ENCODE results near the gene LST1. TPM values are rescaled to one million over a fixed set of nuclear protein-coding genes. Genes with fewer than 3 reads are reported as not detected.

LST1 gene
- total RNA-seq, 1 experiment from 2014 or later, result 0.69 TPM

- ChIA-PET POLR2A (interaction anchor here (1.0 to 1.9 kb wide), 3 partner anchors 12 to 34 kb away, joined by 3 to 6 read pairs (median 3); partner anchors contain the start of genes ATP6V1G2 and NFKBIL1), CTCF (interaction anchor here (0.6 to 7.8 kb wide), 10 partner anchors 10 to 1086 kb away, joined by 3 to 70 read pairs (median 4); partner anchors contain the start of genes NCR3 and PRRC2A), RAD21 (ENCODE audit: low non-redundant PET in 1 of 2, low total read pairs in 2 of 2, uncharacterized antibody in 2 of 2, unreplicated experiment in 2 of 2) (interaction anchor here in 1 of 2 experiments (0.9 kb wide), 1 partner anchor 18 kb away, joined by 3 read pairs; no protein-coding TSS in a partner anchor)
- Histone ChIP-seq H3K9me2 (ENCODE audit: insufficient read depth) (no peaks in the 10 kb centered on the region), H3K27ac (ENCODE audit: low read depth, low read length) (peak overlapping the region; percentile 8; the same call in 1 of the 2 replicates), H3K9me3 (ENCODE audit: control insufficient read depth in 1 of 2, insufficient read depth in 1 of 2, low read depth in 1 of 2, low read length in 2 of 2) (no peaks in the 10 kb centered on the region), H3K27me3 (ENCODE audit: insufficient read depth, low read length) (no peaks in the 10 kb centered on the region), H3K4me3 (replicated peaks in 1 of 2; ENCODE audit: low read depth in 1 of 2, low read length in 2 of 2) (peak overlapping the region; percentile 65 to 75), H3K4me2 (ENCODE audit: low read length) (peak overlapping the region; percentile 97), H4K20me1 (ENCODE audit: insufficient read depth) (no peaks in the 10 kb centered on the region), H3K79me2 (ENCODE audit: insufficient read depth, low read length) (no peaks in the 10 kb centered on the region), H3K9ac (ENCODE audit: low read length) (peak overlapping the region; percentile 73), H3K4me1 (ENCODE audit: control insufficient read depth in 1 of 2, insufficient read depth in 2 of 2, low read length in 2 of 2) (peaks cover 4 to 15% of the 10 kb centered on the region in 2 experiments; a peak in 2 of 4 replicates), H3K36me3 (ENCODE audit: control insufficient read depth in 1 of 2, insufficient read depth in 2 of 2, low read length in 2 of 2) (no peaks in the 10 kb centered on the region), H2AFZ (ENCODE audit: low read depth, low read length, poor library complexity, severe bottlenecking) (peak overlapping the region; percentile 79)
- intact Hi-C loops (cut with micrococcal nuclease), result no loop called here
- BruUV-seq (replicated peaks), result no TSS peak
- peak; percentile 97 for ATAC-seq
- no peak for TF ChIP-seq TCF7L2 (IDR thresholded peaks at IDR 0.05; ENCODE audit: borderline replicate concordance, extremely low read depth, insufficient read depth, insufficient read length)
- peak; percentile 80 for TF ChIP-seq POLR2AphosphoS5 (IDR thresholded peaks at IDR 0.05; ENCODE audit: low read depth, low read length)
- TF ChIP-seq ELF1 (IDR thresholded peaks at IDR 0.05; ENCODE audit: borderline replicate concordance, low read depth), result no peak
- TF ChIP-seq CTCF (IDR thresholded peaks at IDR 0.05 in 2 of 3, conservative IDR thresholded peaks at IDR 0.05 in 1 of 3; ENCODE audit: borderline replicate concordance in 1 of 3, insufficient read depth in 1 of 3, low read depth in 2 of 3, low read length in 2 of 3), result peak; percentile 87 to 96 (median 88)
- TF ChIP-seq FOSL1 (IDR thresholded peaks at IDR 0.05; ENCODE audit: low read depth), result no peak
- no peak for TF ChIP-seq CBX3 (IDR thresholded peaks at IDR 0.05; ENCODE audit: low read depth)
- TF ChIP-seq YY1 (IDR thresholded peaks at IDR 0.05; ENCODE audit: extremely low read depth, insufficient replicate concordance, low read depth, low read length), result peak; percentile 37
- TF ChIP-seq RAD21 (IDR thresholded peaks at IDR 0.05; ENCODE audit: low read depth), result peak; percentile 57
- TF ChIP-seq JUND (IDR thresholded peaks at IDR 0.05), result no peak
- peak; percentile 38; the same call in 1 of the 2 replicates for TF ChIP-seq ZFX (IDR thresholded peaks at IDR 0.05)
- TF ChIP-seq SP1 (IDR thresholded peaks at IDR 0.05; ENCODE audit: low read depth), result no peak
- peak; percentile 33 for DNase-seq (ENCODE audit: low read depth, low spot score)
Measured at GRCh38 chr6:31580807-31581433, 5.2 kb upstream of the LST1 start.

Data from HCT116 (cell line).